HG02884 (cell line): Measurements from ENCODE around the gene VPS41.

Experiments used
- ATAC-seq: cut with Tn5 transposase; IDR thresholded peaks from one replicate; pipeline ENCODE4 v1.9.1; 2021; ENCODE audit warnings: mild to moderate bottlenecking, moderate library complexity; ENCODE audit not compliant: unreplicated experiment

VPS41 gene

DNA sequence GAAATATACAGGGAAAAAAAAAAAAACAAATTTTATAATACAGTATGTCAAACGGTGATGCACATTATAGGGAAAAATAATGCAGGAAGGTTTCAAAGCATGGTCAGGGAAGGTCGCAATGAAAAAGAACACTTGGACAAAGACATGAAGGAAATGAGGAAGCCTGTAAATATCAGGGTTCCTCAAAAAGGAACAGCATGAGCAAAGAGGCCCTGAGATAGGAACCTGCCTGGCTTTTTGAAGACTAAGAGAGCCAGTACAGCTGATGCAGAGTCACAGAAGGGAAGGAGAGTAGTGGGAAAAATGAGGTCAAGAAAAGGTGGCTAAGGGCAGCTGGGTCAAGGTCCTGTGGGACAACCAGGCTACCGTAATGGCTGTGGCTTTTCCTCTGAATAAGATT, 1.9 kb downstream of the VPS41 start:
- no peak for ATAC-seq

DNA sequence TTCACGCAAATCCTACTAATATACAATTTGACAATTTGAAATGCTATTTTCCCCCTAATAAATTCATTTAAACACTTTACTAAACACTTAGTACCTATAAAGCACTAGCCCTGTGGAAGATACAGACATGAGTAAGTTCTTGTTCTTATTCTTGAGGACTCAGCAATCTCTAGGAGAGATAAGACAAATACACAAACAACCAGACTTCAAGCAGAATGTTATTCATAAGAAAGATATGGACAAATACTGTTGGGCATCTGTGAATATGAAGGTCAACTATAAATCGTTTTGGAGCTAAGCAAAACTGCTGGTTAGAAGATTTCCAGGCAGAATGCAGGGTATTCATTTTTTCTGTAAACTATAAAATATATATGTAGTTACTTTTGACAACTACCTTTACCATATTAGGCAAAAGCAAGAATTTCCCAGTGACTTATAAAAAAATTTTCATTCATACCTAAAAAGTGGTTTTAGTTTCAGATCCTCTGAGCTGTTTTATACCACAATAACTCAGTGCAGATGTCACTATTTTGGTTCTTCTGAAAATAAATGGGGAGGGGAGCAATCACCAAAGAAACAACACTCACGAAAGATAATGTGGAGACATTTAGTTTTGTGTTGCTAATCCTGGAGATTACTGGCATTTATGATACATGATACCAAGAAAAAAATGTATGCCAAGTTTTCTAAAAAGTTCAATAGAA, 3.8 kb downstream of the VPS41 start:
- ATAC-seq: peak; percentile 51

DNA sequence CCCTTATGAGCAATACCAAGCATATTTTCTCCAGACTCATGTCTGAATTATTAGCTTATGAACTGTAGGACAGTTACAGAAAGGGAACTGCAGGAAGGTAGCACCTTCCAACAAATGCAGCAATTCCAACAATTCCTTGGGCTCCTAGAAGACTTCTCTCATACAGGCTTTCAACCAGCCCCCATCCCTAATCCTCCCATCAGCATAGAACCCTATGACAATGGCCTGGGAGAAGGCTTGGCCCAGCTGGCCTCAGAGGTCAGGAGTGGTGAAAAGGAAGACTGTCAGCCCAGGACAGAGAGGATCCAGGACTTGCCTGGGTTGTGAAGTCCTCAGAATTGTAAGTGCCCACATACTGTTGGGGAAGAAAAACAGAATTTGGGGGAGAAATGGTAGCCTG, 5.9 kb downstream of the VPS41 start:
- no peak for ATAC-seq

DNA sequence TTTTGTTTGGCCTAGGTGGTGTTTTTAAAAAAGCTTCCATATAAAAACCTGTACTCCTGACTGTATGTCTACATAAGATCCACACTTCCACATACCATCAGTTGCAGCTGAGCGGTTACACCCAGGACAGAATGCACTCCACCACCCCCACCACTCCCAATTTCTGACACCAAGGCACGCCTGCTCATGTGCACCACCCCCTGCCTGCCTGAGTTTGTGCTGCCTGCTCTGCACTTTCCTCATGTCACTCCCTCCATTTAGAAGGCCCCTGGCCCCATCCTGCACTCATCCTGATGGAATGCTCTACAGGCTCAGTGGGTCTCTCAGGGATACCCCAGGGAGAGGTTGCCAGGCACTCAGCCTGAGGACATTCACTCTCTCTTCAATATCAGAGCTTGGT, 6.5 kb downstream of the VPS41 start:
- no peak for ATAC-seq

DNA sequence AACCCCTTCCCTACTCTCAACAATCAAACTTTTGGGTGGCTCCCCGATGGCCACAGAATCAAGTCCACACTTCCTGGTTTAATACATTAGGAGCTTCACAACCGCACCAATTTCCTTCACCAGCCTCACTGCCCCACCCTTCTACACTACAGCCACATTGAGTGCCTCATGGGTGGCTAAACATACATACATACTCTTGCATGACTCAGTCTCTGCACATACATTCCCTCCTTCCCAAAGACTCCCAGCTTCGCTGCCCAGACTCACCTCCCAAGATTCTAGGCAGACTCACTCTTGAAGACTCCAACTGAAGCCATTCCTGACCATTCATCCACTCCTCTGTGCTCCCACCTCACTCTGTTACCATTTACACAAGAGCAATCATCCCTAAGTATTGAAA, 15.9 kb downstream of the VPS41 start:
- ATAC-seq: no peak

DNA sequence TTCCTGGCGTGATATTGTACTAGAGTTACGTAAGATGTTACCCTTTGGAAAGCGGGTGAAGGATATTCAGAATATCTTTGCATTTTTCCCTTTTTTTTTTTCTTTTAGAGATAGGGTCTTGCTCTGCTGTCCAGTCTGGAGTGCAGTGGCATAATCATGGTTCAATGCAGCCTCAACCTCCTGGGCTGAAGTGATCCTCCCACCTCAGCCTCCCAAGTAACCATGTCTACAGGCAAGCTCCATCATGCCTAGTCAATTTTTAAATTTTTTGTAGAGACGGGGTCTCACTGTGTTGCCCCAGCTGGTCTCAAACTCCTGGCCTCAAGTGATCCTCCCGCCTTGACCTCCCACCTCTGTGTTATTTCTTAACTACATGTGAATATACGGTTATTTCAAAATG, 18.4 kb downstream of the VPS41 start:
- ATAC-seq: no peak

DNA sequence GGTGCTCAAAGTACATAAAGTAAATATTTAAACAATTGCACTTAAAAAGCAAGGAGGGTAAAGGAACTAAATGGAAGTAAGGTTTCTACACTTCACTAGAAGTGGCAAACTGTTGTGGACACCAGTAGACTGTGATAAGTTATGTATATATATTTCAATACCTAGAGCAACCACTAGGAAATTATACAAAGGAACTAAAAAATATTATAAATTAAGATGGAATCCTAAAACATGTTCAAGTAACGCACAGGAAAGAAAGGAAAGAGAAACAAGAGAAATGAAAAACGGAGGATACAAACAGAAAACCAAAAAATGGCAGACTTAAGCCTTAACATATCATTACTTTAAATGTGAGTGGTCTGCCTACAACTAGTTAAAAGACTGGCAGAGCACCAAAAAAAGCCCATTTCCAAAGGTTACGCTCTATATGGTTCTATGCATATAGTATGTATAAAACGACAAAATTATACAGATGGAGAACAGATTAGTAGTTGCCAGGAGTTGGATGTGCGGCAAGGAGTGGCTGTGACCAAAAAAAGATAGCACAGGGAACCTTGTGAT, 19.0 kb downstream of the VPS41 start:
- no peak for ATAC-seq

DNA sequence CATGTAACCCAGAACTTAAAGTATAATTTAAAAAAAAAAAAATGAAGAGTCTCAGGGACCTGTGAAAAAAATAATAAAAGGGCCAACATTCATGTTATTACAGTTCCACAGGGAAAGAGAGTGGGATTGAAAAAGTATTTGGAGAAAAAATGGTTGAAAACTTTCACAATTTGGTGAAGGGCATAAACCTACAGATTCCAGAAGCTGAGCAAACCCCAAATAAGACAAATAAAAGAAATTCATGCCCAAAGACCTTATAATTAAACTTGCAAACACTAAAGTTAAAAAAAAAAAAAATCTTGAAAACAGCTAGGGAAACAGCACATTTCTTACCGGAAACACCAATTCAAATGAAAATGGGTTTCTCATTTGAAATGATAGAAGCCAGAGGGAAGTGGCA, 19.9 kb downstream of the VPS41 start:
- no peak for ATAC-seq

DNA sequence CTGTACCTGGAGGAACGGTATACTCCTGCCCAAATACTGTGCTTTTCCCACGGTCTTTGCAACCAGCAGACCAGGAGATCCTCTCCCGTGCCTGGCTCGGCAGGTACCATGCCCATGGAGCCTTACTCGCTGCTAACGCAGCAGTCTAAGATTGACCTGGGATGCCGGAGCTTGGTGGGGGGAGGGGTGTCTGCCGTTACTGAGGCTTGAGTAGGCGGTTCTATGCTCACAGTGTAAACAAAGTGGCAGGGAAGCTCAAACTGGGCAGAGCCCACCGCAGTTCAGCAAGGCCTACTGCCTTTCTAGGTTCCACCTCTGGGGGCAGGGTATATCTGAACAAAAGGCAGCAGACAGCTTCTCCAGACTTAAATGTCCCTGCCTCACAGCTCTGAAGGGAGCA, 22.7 kb downstream of the VPS41 start:
- ATAC-seq: no peak

DNA sequence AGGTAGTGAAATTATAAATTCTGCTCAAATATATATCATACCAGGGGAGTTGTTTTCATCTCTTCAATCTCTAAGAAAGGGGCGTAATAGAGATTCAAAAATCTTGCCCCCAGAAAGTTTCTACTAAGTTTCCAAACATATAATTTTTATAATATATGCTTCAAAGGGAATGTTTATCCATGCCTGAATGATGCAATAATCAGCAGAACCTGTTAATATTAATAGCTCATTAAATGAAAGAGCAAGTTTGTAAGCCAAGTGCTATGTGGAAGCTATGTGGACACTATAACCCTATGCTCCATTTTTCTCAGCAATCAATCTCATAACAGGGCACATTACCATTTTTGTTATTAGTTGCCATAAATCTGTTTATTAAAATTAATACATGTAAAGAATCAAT, 25.3 kb downstream of the VPS41 start:
- ATAC-seq: no peak

DNA sequence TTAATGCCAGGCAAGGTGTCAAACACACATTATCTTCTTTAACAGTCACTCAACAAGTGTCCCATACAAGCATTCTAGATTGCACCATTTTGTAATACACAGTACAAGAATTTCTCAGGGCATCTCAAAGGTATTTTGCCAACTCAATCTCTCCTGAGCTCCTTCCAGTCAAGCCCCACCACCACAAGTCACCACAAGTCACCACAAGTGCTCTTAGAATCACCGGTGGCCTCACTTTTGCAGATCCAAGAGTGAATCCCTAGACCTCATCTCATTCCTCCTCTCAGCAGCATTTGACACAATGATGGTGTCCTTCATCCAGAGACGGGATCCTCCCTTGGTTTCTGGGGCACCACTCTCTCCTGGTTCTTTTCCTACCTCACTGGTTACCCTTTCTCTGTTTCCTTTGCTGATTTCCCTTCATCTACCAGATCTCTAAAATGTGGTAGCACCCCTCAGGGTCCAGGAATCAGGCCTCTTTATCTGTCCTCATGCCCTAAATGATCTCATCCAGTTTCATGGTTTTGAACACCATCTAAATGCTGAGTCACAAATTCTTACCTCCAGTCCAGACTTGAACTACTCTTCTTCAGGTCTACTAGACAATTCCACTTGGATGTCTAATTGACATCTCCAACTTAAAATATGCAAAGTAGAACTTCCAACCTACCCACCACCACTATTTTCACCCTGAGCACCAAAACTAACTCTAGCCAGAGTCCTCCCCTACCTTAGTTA, 26.9 kb downstream of the VPS41 start:
- ATAC-seq: no peak

DNA sequence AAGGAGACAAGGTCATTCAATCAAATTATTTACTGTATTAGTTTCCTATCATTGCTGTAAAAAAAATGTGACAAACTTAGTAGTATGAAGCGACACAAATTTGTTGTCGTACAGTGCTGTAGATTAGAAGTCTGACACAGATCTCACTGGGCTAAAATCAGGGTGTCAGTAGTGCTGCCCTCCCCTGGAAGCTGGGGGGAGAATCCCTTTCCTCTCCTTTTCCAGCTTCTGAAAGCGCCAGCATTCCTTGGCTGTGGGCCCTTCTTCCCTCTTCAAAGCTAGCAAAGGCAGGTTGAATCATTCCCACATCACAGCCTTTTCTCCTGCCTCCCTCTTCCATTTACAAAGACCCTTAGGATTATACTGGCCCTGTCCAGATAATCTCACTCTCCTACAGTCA, 28.0 kb downstream of the VPS41 start:
- ATAC-seq: no peak

DNA sequence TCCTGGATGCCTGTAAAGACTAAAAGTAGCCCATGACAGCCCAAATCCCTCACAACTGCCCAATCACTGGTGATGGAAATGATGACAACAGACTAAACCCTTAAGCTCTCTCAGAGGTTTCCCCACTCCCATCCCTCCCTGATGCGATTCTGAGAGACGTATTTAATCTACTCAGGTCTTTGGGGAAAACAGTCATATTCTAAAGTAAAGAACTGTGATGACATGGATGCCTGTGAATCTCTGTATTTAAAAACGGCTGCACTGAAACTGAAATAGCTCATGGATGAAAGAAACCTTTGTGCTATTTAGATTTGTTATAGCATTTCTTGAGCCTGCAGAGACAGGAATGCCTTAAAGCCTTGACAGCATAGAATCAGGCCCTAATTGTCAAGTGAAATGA, 28.5 kb downstream of the VPS41 start:
- no peak for ATAC-seq

DNA sequence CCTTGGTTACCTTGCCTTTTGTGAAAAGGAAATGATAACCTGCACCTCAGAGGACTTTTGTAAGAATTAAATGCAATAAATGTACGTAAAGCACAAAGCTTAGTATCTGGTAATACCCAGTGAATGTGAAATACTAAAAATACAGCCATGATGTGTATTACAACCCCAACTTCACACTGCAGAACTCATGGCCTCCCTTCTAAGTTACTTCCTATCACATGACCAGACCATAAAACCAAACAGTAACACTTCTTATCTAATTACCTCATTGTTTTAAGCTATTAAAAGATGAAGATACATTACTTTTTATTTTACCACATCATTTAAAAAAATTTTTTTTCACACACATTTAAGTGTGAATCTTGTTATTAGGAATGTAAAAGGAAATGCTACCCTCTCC, 29.0 kb downstream of the VPS41 start:
- ATAC-seq: no peak

DNA sequence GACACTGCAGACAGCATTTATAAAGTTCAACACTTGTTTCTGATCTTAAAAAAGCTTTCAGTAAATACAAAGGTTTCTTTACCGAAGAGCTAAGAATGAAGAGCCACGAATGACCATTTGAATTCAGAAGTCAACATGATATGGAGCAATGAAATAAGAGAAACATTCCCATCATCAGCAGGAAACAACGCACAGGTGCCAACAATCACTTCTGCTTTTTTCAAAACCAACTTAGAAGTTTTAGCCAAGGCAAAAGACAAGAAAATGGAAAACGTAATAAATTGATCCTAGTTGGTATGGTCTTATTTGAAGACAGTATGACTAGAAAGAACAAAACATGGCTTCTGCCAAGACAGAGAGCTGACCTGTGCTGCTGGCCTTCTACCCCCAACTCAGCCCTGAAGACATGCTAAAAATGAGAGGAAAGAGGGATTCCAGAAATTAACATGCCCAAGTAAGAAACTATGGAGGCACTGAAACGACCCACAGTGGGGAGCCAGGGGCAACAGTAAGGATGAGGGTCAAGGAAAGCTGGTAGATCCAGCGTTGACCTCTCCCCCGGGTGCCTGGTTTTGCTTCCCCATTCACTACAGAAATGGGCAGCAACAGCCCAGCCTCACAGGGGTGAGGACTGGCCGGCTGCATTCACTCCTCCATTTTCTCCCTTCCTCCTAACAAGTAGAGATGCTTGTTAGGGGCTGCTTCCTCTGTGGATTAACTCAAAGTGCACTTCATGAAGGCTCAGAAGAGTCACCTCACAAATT, 30.1 kb downstream of the VPS41 start:
- ATAC-seq: no peak

DNA sequence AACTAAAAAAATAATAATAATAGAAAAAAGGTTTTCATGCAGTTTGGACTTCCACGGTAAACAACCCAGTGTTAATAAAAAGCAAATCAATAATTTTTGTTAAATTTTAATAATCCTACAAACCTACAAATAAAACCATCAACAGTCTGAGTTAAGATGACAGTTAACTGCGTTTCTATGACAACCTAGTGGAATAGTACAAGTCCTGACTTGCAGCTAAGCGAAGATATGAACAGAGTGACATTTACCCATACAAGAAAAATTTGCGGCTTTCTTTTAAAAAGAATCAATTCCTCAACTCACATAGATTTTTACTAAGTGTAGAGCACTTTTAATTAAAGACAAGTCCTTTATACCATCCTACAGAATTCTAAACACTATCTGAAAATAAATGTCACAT, 35.6 kb downstream of the VPS41 start:
- no peak for ATAC-seq

DNA sequence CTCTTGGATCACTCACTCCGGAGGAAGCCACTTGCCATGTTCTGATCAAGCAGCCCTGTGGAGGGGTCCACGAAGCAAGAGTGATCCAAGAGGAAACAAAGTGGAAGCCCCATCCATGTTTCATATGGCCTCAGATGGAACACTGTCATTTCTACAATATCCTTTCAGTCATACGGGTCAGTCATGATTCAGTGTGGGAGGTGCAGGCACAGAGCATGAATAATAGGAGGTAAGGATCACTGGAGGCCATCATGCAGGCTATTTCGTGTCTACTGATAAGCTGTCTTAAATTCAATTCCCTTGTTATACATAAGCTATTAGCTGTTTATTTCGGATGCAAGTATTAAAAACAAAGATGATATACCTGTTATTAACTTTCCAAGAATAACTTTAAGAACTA, 36.8 kb downstream of the VPS41 start:
- ATAC-seq: no peak

DNA sequence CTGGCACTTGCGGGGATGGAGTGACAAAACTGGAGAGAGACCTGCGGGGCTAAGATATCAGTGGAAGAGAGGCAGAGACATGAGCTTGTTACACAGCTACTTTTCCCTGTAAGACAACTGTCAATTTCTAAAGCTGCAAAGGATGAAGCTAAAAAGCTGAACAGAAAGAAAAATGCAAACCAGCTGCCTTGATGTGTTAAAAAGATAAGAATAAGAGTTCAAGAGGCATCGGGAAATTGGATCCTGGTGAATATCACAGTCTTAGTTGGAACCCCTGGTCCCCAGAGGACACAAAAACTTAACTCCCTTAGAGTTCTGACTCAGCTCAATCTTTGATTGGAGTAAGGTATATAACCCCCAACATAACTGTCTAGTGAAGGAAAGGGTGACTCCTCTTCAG, 38.8 kb downstream of the VPS41 start:
- ATAC-seq: no peak

DNA sequence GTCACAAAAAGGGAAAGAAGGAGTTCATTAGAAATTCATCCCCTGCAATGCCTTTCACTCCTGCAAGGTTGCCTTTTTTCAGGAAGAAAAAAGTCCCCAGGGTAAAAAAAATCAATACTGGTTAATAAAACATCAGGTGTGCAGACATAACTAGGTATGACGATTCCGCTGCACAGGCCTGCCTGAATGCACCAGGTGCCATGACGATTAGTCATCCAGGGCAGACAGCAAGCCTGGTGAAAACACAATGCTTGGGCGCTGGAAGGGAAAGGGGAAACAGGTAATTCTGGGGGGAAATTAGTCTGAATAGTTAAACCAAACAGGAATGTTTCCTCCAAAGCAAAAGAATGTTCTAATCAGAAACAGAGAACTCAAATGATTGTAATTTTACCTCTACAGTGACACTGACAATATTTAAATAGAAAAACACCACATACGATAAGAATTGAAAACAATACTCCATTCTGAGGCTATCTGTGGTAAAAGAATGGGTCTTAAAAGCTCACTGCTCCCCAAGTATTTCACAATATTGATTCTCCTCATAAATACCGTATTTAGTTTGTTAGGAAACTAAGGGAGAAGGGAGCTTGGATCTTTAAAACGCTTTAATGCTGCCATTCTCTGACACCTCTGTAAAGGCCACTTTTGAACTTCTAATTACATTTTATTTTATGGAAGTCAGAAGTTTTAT, 45.2 kb downstream of the VPS41 start:
- no peak for ATAC-seq

DNA sequence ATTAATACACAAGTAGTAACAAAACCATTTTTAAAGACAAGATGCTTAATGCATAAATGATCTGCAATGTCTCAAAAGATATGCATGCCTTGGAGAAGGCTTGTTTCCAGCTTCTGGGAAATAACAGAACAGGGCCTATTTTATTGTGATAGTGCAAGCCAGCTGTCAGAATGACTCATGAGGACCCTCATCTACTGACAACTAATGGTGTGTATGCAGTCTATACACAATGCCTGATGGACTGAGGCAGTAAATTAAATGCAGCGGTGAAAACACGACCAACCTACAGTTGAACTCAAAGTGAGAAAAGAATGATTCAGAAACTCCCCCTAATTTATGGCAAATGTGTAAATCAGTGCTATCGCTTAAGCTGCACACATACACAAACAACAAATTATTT, 46.3 kb downstream of the VPS41 start:
- ATAC-seq: no peak

DNA sequence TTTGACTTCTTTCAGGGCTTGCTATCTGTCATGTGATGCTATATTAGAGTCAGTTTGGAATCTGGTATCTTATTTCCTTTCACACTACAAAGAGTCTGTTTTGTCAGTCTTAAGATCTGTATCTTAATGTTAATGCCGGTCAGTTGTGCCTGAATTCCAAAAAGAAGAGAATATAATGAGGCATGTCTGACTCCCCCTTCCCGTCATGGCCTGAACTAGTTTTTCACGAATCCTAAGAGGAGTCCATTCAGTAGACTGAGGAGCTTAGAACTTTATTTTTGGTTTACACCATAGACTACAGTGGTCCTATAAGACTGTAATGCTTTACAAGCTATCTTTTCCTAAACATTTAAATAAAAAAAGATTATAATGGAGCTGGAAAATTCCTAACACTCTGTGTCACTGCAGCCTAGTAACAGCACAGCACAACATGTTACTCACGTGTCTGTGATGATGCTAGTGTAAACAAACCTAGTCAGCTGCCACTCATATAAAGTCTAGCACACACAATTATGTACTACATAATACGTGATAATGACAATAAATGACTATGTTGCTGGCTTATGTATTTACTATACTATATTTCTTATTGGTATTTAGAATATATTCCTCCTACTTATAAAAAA, 50.6 kb downstream of the VPS41 start:
- no peak for ATAC-seq
